Stimulated activated CD4-positive, alpha-beta T cell treated with anti-CD3 and anti-CD28 coated beads, Interleukin-4, amount 100 ng/mL, for 24 hours (primary cell): ENCODE results near the gene GHRHR.

ENCODE experiments used
- DNase-seq: peaks from one replicate; pipeline ENCODE4 v3.0.0-alpha.2; 2020

The GHRHR gene

GRCh38 chr7:30987178-30987577, 23.4 kb downstream of the GHRHR start:
- DNase-seq: no peak

- DNase-seq: no peak
Observed at GRCh38 chr7:30987936-30988335, 24.2 kb downstream of the GHRHR start.

- no peak for DNase-seq
Observed at GRCh38 chr7:30988351-30989005, 24.7 kb downstream of the GHRHR start.

GRCh38 chr7:30989008-30989823, 25.5 kb downstream of the GHRHR start:
- DNase-seq: no peak

- no peak for DNase-seq
Observed at GRCh38 chr7:30989824-30990672, 26.3 kb downstream of the GHRHR start.

- DNase-seq: no peak
Observed at GRCh38 chr7:30990673-30991170, 27.0 kb downstream of the GHRHR start.

- DNase-seq: no peak
Observed at GRCh38 chr7:30992414-30992813, 28.7 kb downstream of the GHRHR start.

- no peak for DNase-seq
Observed at GRCh38 chr7:30994206-30995100, 30.7 kb downstream of the GHRHR start.

GRCh38 chr7:30995536-30995935, 31.8 kb downstream of the GHRHR start:
- DNase-seq: no peak

- no peak for DNase-seq
Observed at GRCh38 chr7:30996256-30996655, 32.5 kb downstream of the GHRHR start.

GRCh38 chr7:30996883-30997282, 33.1 kb downstream of the GHRHR start:
- no peak for DNase-seq

GRCh38 chr7:30997316-30997715, 33.6 kb downstream of the GHRHR start:
- no peak for DNase-seq

GRCh38 chr7:30998180-30998579, 34.4 kb downstream of the GHRHR start:
- no peak for DNase-seq

- DNase-seq: no peak
Observed at GRCh38 chr7:31000161-31000693, 36.5 kb downstream of the GHRHR start.

GRCh38 chr7:31000779-31001178, 37.0 kb downstream of the GHRHR start:
- no peak for DNase-seq

GRCh38 chr7:31002256-31002655, 38.5 kb downstream of the GHRHR start:
- DNase-seq: no peak

- no peak for DNase-seq
Observed at GRCh38 chr7:31003097-31003496, 39.3 kb downstream of the GHRHR start.

- DNase-seq: no peak
Observed at GRCh38 chr7:31003721-31004120, 40.0 kb downstream of the GHRHR start.

GRCh38 chr7:31004393-31004792, 40.6 kb downstream of the GHRHR start:
- DNase-seq: no peak

GRCh38 chr7:31006857-31007256, 43.1 kb downstream of the GHRHR start:
- no peak for DNase-seq

GRCh38 chr7:31007634-31008033, 43.9 kb downstream of the GHRHR start:
- DNase-seq: no peak

- no peak for DNase-seq
Observed at GRCh38 chr7:31014826-31015225, 51.1 kb downstream of the GHRHR start.
